Panc1 (cell line): ENCODE results near the gene L3MBTL3.

Source experiments
- CTCF ChIP-seq: fragments of 450-650 bp; IDR thresholded peaks from 2 replicates; pipeline ENCODE4 v1.5.1; 2017; ENCODE audit warnings: mild to moderate bottlenecking
- POLR2AphosphoS5 ChIP-seq: IDR thresholded peaks from 2 replicates; pipeline ENCODE4 v1.6.1; 2012; ENCODE audit warnings: mild to moderate bottlenecking, low read depth, low read length, moderate library complexity
- SIN3A ChIP-seq: IDR thresholded peaks from 2 replicates; pipeline ENCODE4 v1.6.1; 2012; ENCODE audit warnings: low read depth, mild to moderate bottlenecking, low read length, moderate library complexity, borderline replicate concordance; ENCODE audit not compliant: insufficient read depth
- TCF7L2 ChIP-seq: IDR thresholded peaks from 2 replicates; pipeline ENCODE4 v1.6.1; 2011; ENCODE audit warnings: mild to moderate bottlenecking, low read depth, low read length, inconsistent platforms
- TF ChIP-seq, protein P1 (sequence below), 2 experiments: IDR thresholded peaks; 2 replicates each; pipeline ENCODE4 v1.6.1; 2011 to 2012; ENCODE audit warnings: low read depth in 2 of 2, control low read depth in 1 of 2, low read length in 1 of 2, mild to moderate bottlenecking in 1 of 2, moderate library complexity in 1 of 2; ENCODE audit not compliant: insufficient read depth in 1 of 2

DNA sequence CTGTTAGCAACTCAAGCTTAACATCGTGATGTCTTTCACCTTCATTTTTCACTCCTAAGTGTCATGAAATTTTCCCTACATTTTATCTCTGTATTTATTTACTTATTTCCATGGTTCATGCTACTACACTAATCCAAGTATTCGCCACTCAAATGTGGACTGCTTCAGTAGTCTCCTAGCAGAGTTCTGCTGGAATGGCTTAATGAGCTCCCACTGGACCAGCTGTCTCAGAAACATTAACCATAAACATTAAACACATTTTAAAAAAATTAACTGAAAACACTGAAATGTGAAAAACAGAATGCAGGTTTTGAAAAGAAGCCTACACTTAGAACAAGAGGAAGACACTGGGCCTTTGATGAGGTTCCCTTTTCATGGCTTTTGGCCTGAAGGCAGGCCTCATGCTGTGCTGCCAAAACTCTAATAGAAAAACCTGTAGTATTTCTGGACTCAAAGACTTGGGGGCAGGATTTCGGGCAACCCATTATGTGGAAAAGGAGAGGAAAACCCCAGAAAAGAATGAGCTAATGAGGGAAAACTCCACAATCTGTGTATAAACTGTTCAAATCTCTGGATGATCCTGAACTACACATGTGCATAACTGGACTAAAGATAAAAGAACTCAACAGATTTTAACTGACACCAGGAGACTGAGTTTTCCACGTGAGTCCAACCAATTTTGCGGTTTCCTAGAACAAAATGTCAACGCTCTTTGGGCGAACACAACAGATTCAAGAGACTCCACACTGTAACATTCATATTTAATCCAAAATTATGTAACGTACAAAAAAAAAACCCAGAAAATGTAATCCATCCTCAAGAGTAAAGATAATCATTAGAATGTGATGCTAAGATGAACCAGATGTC lies 171.4 kb downstream of the L3MBTL3 start:
- TF ChIP-seq POLR2AphosphoS5, result no peak
- no peak for TF ChIP-seq CTCF
- TF ChIP-seq SIN3A, result no peak
- TF ChIP-seq, protein P1, sequence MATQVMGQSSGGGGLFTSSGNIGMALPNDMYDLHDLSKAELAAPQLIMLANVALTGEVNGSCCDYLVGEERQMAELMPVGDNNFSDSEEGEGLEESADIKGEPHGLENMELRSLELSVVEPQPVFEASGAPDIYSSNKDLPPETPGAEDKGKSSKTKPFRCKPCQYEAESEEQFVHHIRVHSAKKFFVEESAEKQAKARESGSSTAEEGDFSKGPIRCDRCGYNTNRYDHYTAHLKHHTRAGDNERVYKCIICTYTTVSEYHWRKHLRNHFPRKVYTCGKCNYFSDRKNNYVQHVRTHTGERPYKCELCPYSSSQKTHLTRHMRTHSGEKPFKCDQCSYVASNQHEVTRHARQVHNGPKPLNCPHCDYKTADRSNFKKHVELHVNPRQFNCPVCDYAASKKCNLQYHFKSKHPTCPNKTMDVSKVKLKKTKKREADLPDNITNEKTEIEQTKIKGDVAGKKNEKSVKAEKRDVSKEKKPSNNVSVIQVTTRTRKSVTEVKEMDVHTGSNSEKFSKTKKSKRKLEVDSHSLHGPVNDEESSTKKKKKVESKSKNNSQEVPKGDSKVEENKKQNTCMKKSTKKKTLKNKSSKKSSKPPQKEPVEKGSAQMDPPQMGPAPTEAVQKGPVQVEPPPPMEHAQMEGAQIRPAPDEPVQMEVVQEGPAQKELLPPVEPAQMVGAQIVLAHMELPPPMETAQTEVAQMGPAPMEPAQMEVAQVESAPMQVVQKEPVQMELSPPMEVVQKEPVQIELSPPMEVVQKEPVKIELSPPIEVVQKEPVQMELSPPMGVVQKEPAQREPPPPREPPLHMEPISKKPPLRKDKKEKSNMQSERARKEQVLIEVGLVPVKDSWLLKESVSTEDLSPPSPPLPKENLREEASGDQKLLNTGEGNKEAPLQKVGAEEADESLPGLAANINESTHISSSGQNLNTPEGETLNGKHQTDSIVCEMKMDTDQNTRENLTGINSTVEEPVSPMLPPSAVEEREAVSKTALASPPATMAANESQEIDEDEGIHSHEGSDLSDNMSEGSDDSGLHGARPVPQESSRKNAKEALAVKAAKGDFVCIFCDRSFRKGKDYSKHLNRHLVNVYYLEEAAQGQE (IDR thresholded peaks at IDR 0.05; ENCODE audit: insufficient read depth in 1 of 2, low read depth in 2 of 2, low read length in 1 of 2), result no peak
- TF ChIP-seq TCF7L2, result no peak
